ENCODE results near the gene C2CD4D.
"Not testable (repeated sequence)": the region's sequence is repeated elsewhere in the genome, so short reads cannot be mapped to it uniquely, and the experiment has no call there.

The C2CD4D gene

DNA sequence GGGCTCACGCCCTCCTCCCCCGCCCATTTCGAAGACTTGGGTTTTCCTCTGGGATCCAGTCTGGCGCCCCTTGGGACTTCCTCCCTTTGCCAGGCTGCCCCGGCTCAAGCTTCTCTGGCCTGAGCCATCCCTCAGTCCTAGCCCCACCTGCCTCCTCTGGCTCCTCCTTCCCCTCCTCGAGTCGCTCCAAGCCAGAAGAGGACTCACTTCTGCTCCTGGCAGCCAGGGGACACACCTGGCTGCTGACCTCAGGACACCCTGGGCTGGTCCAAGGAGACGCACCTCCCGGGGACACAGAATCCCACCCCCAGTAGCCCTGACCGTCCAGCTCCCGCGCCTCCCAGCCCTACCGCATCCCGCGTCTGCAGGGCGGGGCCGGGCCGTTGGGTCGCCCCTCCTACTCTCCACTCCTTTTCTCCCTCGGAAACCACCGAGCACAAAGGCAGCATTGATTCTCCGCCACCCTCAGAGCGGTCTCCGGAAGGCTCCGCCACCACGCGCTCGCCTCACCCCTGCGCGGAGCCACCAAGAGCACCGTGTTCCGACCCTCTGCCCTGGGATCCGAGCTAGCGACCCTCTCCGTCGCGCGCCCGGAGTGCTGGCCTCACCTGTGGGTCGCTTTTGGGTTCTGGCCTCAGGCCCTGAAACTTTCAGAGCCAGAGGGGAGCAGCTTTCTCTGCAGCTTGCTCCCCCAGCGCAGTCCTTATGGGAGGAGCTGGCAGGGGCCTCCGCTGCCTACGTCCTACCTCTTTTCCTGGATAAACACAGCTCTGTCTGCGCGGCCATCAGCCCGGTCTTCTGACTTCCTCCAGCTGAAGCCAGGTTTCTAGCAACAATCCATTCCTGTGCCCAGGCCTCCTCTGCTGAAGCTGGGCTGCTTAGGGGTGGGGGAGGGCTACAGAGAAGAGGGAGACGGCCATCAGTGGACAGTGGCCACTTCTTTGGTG lies at the start of gene C2CD4D:
TSS of gene C2CD4D (minus strand) at position 364 of the 947 bp plus-strand sequence. CDS start 831 bp downstream, outside the sequence.
- peak; percentile 63 to 70 for DNase-seq

DNA sequence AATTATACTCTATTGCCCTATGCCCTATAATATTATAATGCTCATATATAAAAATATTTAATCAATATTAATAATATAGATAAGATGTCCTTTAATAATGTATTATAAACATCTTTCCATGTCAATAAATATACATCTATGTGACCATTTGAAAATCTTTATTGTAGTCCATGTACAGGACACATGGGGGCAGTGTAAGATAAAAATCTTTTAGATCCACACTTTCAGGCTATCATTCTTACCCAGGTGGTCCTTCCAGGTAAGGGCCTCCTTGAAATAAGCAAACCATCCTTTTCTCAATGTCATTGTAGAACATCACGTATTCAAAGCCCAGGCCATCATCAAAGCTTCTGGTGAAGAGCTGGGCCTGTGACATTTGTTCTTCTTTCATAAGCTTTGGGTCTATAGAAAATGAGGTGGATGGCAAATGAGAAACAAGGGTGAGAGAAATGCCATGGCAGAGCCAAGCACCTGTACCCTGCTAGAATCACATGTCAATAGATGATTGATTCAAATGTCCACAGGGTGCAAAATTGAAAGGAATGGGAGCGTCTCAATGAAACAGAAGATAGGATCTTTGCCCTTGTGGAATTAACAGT lies 49.5 kb upstream of the C2CD4D start:
- DNase-seq = no peak

DNA sequence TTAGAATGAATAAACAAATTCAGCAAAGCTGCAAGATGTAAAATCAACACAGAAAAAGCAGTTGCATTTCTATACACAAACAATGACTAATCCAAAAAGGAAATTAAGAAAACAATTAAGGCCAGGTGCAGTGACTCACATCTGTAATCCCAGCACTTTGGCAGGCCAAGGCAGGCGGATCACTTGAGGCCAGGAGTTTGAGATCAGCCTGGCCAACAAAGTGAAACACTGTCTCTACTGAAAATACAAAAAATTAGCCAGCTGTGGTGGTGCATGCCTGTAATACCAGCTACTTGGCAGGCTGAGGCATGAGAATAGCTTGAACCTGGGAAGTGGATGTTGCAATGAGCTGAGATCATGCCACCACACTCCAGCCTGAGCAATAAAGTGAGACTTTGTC lies 47.4 kb upstream of the C2CD4D start:
- no peak for DNase-seq

DNA sequence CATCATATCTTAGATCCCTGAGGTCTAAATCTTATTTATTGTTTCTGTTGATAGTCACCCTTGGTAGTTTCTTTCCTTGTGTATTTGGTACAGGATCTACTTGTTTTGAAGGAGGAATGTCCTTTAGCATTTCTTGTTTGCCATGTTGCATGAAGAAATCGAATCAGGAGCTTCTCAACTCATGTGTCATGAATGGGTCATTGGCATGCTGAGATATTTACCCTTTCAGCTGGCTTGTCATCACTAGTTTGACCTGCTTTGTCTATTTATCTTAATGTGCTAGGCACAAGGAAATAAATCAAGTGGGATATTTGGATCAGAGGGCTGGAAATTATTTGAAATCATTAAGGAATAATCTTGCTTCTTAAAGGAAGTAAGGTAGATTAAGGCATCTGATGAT lies 45.9 kb upstream of the C2CD4D start:
- DNase-seq = no peak

DNA sequence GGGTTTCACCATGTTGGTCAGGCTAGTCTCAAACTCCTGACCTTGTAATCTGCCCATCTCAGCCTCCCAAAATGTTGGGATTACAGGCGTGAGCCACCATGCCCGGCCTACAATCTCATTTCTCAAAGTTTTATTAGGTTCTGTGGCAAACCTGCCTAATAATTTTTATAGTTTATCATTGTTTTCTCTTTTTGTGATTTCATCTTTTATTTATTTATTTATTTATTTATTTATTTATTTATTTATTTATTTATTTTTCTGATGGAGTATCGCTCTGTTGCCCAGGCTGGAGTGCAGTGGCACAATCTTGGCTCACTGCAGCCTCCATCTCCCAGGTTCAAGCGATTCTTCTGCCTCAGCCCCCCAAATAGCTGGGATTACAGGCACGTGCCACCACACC lies 45.3 kb upstream of the C2CD4D start:
- DNase-seq = not testable (repeated sequence)

DNA sequence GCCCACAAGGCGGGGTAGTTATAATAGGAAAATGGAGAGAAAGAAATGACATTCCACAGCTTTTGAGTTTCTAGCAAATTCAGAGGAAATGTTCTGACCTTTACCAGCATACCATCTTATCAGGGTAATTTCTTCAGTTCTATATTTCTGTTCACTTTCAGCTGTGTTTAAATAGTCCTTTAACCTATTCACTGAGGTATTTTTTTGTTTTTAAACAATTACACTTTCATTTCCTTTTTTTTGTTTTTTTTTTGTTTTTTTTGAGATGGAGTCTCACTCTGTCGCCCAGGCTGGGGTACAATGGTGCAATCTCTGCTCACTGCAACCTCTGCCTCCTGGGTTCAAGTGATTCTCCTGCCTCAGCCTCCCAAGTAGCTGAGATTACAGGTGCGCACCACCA lies 44.8 kb upstream of the C2CD4D start:
- DNase-seq = not testable (repeated sequence)

DNA sequence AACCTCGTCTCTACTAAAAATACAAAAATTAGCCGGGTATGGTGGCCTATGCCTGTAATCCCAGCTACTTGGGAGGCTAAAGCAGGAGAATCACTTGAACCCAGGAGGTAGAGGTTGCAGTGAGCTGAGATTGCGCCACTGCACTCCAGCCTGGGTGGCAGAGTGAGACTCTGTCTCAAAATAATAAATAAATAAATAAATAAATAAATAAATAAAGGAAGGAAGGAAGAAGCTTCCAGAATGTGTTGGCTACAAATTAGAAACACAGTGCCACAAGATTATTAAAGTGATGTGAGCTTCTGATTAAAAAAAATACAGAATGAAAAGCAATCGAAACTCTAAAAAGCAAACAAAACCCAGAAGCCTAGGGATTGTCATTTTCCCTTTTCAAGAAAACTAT lies 44.3 kb upstream of the C2CD4D start:
- DNase-seq = not testable (repeated sequence)

DNA sequence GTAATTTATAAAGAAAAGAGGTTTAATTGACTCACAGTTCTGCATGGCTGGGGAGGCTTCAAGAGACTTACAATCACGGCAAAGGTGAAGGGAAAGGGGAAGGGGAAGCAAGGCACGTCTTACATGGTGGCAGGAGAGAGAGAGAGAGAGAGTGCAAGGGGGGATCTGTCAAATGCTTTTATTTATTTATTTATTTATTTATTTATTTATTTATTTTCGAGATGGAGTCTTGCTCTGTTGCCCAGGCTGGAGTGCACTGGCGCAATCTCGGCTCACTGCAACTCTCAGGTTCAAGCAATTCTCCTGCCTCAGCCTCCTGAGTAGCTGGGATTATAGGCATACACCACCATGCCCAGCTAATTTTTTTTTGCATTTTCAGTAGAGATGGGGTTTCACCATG lies 43.3 kb upstream of the C2CD4D start:
- not testable (repeated sequence) for DNase-seq

DNA sequence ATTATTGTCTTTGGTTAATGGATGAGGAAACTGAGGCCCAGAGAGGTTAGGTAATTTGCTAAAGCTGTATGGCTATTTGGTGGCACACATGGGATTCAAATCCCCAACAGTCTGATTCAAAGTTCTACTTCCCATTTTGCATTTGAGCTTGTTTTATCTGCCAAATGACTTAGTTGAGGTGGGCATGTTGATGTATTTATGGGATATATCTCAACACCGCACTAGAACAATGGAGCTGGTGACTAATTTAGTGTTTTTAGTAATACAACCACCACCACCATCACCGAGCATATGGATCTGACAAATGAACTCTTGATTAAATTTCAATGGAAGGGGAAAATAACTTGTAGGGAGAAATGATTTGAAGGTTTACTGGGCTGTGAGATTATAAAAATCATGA lies 42.8 kb upstream of the C2CD4D start:
- DNase-seq = no peak

DNA sequence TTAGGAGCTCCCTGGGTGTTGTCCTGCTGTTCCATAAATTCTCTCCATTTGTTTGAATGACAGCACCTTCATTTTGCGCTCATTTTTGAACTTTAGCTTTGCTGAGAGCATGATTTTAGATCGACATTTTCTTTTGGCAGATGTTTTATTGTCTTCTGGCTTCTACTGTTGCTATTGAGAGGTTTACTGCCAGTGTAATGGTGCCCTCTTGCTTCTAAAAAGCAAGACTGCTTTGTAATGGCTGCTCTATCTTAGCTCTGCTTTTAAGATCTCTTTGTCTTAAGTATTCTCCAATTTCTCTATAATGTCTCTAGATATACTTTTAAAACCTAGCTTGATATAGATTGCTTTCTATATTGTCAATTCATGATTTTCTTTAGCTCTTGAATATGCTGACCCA lies 41.9 kb upstream of the C2CD4D start:
- DNase-seq = no peak

DNA sequence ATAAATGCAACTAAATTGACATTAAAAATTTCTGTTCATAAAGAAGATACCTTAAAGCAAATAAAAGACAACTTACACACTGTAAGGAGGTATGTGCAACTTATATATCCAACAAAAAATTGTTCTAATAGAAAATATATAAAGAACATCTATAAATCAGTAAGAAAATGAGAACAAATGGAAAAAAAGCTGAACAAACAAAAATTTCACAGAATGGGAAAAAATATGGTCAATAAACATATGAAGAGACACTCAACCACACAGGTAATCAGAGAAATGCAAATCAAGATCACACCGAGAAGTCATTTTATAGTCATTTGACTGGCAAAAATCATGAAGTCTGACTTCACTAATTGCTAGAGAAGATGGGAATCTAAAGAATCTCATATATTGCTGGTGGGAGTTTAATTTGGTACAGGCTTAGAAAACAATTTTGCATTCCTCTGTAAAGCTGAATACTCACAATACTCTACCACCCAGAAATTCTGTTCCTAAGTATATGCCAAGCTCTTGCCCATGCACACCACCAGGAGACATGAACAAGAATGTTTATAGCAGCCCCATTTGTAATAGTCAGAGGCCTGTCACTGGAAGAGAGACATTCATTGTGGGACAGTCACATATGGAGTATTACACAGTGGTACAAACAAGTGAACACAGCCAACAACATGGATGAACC lies 35.9 kb upstream of the C2CD4D start:
- DNase-seq = no peak

DNA sequence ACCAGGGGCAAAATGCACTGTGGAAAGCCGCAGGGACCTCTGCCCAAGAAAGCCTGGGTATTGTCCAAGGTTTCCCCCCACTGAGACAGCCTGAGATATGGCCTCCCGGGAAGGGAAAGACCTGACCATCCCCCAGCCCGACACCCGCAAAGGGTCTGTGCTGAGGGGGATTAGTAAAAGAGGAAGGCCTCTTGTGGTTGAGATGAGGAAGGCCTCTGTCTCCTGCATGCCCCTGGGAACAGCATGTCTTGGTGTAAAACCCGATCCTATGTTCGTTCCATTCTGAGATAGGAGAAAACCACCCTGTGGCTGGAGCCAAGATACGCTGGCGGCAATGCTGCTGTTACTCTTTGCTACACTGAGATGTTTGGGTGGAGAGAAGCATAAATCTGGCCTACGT lies 33.2 kb upstream of the C2CD4D start:
- DNase-seq = not testable (repeated sequence)

DNA sequence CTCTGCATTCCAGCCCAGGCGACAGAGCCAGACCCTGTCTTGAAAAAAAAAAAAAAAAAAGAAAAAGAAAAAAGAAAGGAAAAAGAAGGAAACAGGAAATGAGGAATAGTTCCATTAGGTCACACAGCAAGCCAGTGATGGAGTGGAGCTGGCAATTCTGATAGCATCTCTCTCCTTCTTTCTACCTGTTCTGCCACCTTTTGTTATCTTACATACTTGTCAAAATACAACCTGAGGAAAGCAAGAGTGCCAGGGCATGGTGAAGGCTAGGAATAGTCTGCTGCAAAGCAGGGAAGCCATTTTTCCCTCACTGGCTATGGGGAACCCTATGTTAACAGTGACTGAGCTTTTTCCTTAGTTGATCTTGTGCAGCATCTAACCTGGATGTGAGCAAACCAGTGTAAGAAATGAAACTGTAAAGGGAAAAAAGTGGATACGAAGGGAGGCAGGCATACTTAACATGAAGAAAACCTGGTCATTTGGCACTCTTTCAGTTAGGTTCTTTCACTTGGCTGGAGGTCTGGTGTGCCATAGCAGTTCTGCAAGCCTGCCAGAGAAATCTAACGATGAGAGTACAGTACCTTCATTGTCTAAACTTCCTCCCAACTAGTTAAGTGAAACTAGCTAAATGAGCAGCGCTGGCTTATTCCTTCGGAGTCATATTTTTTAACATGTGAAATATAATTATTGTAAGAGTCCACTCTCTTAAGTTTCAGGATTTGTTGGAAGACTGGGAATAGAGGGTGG lies 31.8 kb upstream of the C2CD4D start:
- no peak for DNase-seq

DNA sequence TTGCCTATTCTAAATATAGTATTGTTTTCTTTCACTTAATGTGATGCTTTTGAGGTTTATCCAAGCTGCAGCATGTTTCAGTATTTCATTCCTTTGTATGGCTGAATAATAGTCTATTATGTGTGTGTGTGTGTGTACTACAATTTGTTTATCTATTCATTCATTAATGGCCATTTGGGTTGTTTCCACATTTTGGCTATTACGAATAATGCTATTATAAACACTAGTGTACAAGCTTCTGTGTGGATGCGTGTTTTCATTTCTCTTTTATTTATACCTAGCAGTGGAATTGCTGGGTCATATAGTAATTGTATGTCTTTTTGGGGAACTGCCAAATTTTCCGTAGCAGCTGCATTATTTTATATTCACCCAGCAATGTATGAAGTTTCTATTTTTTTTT lies 28.9 kb upstream of the C2CD4D start:
- DNase-seq = no peak

DNA sequence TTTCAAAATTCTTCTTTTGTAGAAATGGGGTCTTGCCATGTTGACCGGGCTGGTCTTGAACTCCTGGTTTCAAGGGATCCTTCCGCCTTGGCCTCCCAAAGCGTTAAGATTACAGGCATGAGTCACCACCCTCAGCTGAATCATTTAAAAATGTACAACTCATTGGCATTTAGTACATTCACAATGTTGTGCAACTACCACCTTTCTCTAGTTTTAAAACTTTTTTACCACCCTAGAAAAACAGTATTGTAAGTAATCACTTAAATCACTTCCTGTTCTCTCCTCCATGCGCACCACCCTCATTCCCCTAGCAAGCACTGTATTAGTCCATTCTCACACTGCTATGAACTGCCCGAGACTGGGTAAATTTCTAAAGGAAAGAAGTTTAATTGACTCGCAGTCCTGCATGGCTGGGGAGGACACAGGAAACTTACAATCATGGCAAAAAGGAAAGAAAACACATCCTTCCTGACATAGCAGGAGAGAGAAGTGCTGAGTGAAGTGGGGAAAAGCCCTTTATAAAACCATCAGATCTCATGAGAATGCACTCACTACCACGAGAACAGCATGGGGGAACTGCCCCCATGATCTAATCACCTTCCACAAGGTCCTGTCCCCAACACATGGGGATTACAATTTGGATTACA lies 28.3 kb upstream of the C2CD4D start:
- no peak for DNase-seq

DNA sequence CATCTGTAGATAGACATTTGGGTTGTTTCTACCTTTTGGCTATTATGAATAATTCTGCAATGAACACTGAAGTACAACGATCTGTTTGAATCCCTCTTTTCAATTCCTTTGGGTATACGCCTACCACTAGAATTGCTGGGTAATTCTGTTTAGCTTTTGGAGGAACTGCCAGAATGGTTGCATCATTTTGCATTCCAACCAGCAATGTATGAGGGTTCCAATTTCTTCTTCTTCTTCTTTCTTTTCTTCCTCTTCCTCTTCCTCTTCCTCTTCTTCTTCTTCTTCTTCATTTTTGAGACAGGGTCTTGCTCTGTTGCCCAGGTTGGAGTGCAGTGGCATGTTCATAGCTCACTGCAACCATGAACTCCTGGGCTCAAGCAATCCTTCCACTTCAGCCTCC lies 27.7 kb upstream of the C2CD4D start:
- DNase-seq = no peak

DNA sequence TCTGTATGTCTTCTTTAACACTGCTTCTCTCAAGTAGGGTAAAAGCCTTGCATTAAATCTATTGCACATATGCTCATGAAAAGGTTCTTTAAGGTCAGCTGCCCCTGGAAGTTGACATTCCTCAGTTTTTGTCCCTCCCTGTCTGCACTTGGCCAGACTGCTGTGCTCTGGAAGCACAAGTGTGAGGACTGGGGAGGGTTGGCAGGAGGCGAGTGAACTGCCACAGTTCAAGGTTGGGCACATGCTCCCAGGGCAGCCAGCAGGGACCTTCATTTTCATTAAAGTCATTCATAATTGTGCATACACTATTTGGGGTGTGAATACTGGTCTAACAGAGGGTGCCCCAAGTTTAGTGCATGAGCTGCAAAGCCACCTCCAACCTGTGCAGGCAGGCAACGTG lies 24.8 kb upstream of the C2CD4D start:
- DNase-seq = no peak

DNA sequence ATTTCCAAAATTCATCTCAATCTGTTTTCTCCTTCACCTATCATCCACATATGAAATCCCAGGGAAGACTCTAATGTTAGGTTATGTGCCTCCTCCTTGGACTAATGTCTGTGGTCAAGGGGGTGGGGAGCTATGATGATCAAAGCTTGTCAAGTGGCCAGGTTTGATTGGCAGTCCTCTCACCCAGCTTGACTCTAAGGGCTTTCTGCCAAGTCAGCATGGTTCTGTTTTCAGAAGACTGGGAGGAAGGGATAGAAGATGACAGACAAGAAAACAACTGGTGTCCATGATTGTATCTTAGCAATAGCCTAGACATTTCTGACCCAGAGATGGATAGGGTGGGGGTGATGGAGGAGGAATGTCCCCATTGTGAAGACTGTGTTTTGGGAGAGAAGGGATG lies 23.0 kb upstream of the C2CD4D start:
- no peak for DNase-seq

DNA sequence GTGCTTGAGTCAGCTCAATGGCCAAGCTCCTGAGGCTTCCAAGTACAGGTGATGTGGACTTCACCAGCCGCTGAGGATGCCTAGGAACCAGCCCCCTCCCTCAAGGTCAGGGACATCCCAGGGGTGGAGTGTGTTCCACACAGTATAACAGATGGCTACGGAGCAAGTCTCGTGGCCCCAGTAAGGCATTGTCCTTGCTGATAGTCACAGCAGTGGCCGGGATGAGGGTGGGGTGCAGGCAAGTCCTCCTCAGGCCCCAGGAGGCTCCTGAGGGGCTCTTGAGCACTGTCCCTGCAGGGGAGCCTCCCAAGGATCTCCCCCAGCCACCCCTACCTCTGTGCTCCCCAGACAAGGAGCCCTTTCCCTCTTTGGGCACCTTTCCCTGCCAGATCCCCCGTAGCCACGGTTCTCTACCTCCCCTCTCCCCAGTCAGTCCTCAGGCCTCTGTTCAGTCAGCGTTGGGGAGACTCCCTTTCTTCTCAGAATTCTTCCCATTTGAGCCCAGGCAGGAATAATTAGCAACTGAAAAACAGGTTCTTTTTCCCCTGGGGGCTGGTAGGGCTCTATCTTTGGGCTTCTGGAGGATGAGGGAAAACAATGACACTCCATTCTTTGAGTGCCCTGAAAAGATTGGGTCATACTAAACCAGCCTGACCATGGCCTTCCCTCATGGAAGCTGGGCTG lies 21.0 kb upstream of the C2CD4D start:
- DNase-seq = no peak

DNA sequence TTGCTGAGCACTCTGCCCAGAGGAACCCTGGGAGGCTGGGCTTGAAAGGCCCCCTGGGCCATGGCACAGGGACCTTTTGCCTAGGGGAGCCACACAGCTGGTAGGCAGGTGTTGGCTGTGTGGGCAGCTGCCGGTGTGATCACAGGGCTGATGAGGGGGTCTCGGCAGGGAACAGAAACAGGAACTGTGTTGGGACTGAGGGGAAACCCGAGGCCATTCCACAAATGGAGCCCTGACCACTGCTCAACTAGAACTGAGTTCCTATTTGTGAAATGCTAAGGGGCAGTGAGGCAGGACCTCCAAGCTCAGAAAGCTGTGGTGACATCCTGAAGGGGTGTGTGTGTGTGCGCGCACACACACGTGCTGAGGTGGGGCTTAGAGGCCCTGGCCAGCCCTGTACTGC lies 20.3 kb upstream of the C2CD4D start:
- no peak for DNase-seq

DNA sequence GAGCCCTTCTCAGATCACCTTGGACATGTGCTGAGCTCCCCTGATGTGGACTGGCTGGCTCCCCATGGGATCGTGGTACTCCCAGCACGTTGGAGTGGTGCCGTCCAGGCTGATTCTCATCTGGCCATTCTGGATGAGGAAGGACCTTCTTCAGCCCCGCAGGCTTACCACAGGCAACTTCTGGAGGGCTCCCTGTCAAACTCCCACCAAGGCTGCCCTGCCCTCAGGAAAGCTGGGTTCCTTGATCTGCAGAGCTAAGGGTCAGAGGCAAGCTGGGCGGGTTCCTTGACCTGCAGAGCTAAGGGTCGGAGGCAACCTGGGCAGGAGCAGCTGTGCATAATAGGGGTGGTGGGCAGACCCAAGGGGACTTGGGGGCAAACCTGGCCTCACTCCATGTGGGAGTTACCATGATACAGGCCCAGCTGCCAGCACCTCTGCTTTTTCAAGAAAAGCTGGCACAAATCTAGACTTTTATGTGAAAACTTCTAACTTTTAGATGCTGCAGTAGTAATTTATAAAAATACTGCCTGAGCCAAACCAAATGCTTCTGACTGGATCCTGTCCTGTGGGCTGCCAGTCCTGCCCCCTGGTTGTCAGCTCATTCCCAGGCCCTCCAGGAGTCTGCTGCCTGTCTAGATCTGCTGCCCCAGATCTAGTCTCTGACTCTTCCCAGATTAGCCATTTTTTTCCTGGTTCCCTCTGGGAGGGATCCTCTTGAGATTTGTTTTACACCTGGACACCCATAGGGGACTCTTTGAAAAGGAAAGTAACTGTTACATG lies 19.5 kb upstream of the C2CD4D start:
- DNase-seq = no peak

All from stimulated activated CD4-positive, alpha-beta T cell treated with anti-CD3 and anti-CD28 coated beads, Interleukin-4, amount 100 ng/mL, for 4 hours (primary cell).